ENCODE data around the gene KANSL1L. TPM values are rescaled to one million over a fixed set of nuclear protein-coding genes. Genes with fewer than 3 reads are reported as not detected.

The KANSL1L gene
- total and polyA plus RNA-seq, 2 experiments from 2014 or later = 12.4 to 23.6 TPM

DNA sequence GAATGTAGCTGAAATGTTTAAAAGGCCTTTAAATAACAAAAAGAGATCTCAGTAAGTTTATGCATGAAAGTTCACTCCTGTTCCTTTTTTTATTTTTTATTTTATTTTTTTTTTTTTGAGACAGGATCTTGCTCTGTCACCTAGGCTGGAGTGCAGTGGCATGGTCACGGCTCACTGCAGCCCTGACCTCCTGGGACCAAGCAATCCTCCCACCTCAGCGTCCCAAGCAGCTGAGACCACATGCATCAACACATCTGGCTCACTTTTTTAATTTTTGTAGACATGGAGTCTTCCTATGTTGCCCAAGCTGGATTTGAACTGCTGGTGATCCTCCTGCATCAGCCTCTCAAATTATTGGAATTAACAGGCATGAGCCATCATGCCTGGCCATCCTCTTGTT is 84.3 kb downstream of the KANSL1L start:
- Histone ChIP-seq H3K4me1 (ENCODE audit: low read depth) (no peaks in the 10 kb centered on the region), H3K36me3 (no peaks in the 10 kb centered on the region), H3K9me3 (ENCODE audit: low read depth) (no peaks in the 10 kb centered on the region), H3K27me3 (no peaks in the 10 kb centered on the region), H3K4me3 (no peak overlapping the region), H3K27ac (no peak overlapping the region)
- TF ChIP-seq, protein P1, sequence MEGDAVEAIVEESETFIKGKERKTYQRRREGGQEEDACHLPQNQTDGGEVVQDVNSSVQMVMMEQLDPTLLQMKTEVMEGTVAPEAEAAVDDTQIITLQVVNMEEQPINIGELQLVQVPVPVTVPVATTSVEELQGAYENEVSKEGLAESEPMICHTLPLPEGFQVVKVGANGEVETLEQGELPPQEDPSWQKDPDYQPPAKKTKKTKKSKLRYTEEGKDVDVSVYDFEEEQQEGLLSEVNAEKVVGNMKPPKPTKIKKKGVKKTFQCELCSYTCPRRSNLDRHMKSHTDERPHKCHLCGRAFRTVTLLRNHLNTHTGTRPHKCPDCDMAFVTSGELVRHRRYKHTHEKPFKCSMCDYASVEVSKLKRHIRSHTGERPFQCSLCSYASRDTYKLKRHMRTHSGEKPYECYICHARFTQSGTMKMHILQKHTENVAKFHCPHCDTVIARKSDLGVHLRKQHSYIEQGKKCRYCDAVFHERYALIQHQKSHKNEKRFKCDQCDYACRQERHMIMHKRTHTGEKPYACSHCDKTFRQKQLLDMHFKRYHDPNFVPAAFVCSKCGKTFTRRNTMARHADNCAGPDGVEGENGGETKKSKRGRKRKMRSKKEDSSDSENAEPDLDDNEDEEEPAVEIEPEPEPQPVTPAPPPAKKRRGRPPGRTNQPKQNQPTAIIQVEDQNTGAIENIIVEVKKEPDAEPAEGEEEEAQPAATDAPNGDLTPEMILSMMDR (IDR thresholded peaks at IDR 0.05; ENCODE audit: low read depth, low read length) = no peak
- DNase-seq (ENCODE audit: low read depth in 1 of 2, low spot score in 1 of 2) = no peak

DNA sequence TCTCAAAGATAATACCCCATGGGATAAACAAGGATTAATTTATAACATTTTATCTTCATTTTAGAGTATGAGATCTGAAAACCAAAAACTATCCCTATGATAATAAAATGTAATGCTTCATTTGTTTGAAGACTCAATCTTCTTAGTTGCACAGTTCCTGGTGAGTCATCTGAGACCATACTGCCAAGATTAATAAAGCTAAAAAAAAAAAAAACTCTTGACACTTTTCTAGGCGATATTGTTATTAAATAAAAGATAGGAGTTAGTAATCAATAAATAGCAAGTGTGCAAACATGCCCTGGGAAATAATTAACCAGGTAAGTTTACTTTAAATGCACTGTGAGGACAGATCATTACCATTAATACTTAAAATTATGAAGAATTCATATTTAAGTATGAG is 84.9 kb downstream of the KANSL1L start:
- H3K36me3 ChIP-seq = no peaks in the 10 kb centered on the region
- no peaks in the 10 kb centered on the region for H3K27me3 ChIP-seq
- no peaks in the 10 kb centered on the region for H3K4me1 ChIP-seq (ENCODE audit: low read depth)
- peak in 1 of 2 donors; percentile 31 for DNase-seq (ENCODE audit: low read depth in 1 of 2, low spot score in 1 of 2)
- H3K27ac ChIP-seq = no peak overlapping the region
- TF ChIP-seq, protein P1 (IDR thresholded peaks at IDR 0.05; ENCODE audit: low read depth, low read length) = no peak
- no peaks in the 10 kb centered on the region for H3K9me3 ChIP-seq (ENCODE audit: low read depth)
- no peak overlapping the region for H3K4me3 ChIP-seq

DNA sequence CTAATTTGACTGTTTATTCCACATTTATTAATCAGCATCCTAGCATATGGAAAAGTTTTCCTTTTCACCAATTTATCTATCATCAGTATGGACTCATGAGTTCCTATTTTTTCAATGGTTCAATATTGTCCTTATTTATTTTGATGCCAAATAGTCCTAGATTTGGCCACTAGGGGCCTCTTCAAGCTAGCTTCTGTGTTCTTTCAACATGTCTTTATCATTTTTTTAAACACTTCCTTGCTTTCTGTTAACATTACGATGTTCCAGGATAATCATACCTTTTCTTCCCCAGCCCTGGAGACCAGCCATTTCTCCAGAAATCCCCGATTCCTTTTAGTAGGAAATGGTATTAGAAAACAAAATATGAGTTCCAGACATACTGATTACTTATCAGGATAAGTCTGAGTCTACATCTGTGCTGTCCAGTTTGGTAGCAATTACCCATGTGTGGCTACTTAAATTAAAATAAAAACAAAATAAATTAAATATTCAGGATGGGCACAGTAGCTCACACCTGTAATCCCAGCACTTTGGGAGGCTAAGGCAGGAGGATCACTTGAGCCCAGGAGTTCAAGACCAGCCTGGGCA is 98.2 kb downstream of the KANSL1L start:
- TF ChIP-seq, protein P1 (IDR thresholded peaks at IDR 0.05; ENCODE audit: low read depth, low read length) = peak; percentile 78
- Histone ChIP-seq H3K9me3 (ENCODE audit: low read depth) (no peaks in the 10 kb centered on the region), H3K27ac (no peak overlapping the region), H3K27me3 (no peaks in the 10 kb centered on the region), H3K36me3 (no peaks in the 10 kb centered on the region), H3K4me1 (ENCODE audit: low read depth) (peaks cover 8% of the 10 kb centered on the region), H3K4me3 (no peak overlapping the region)
- peak; percentile 13 to 64 for DNase-seq (ENCODE audit: low read depth in 1 of 2, low spot score in 1 of 2)

DNA sequence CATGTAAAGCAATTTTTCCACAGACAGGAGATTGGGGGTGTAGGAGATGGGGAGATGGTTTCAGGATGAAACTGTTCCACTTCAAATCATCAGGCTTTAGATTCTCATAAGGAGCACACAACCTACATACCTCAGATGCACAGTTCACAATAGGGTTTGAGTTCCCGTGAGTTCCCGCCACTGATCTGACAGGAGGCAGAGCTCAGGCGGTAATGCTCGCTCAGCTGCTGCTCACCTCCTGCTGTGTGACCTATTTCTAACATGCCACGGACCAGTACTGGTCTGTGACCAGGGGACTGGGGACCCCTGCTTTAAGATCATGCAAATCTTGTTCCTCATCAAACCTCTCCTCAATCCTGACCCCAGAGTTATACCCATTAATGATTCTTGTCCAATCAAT is 98.7 kb downstream of the KANSL1L start:
- no peaks in the 10 kb centered on the region for H3K9me3 ChIP-seq (ENCODE audit: low read depth)

DNA sequence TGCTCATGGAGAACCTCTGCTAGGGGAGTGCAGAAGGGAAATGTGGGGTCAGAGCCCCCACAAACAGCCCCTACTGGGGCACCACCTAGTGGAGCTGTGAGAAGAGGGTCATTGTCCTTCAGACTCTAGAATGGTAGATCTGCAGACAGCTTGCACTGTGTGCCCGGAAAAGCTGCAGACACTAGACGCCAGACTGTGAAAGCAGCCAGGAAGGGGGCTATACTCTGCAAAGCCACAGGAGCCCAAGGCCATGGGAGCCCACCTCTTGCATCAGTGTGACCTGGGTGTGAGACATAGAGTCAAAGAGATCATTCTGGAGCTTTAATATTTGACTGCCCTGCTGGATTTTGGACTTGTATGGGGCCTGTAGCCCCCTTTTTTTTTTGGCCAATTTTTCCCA is 107.9 kb downstream of the KANSL1L start:
- Histone ChIP-seq H3K27ac (no peak overlapping the region), H3K36me3 (no peaks in the 10 kb centered on the region), H3K9me3 (ENCODE audit: low read depth) (no peaks in the 10 kb centered on the region), H3K4me3 (no peak overlapping the region), H3K4me1 (ENCODE audit: low read depth) (no peaks in the 10 kb centered on the region), H3K27me3 (no peaks in the 10 kb centered on the region)
- DNase-seq (ENCODE audit: low read depth in 1 of 2, low spot score in 1 of 2) = no peak
- TF ChIP-seq, protein P1 (IDR thresholded peaks at IDR 0.05; ENCODE audit: low read depth, low read length) = no peak

More for the DNA sequence above, 98.7 kb downstream of the KANSL1L start:
- no peak overlapping the region for H3K27ac ChIP-seq
- no peaks in the 10 kb centered on the region for H3K27me3 ChIP-seq
- TF ChIP-seq, protein P1 (IDR thresholded peaks at IDR 0.05; ENCODE audit: low read depth, low read length) = no peak
- H3K36me3 ChIP-seq = no peaks in the 10 kb centered on the region
- H3K4me3 ChIP-seq = no peak overlapping the region
- H3K4me1 ChIP-seq (ENCODE audit: low read depth) = peaks cover 8% of the 10 kb centered on the region
- no peak for DNase-seq (ENCODE audit: low read depth in 1 of 2, low spot score in 1 of 2)

Measured in cardiac muscle cell (in vitro differentiated cells and primary cell).